HCT116 (cell line): ENCODE measurements around the gene TRIM38.

ENCODE experiments used
- CTCF ChIP-seq, 3 experiments: fragments of 200-600 bp in 1 of 3; sonication (generic) in 1 of 3; IDR thresholded peaks in 2 of 3; conservative IDR thresholded peaks in 1 of 3; 2 replicates each; pipeline ENCODE4 v1.5.1; 2012 to 2017; ENCODE audit warnings: low read depth in 2 of 3, low read length in 2 of 3, antibody characterized with exemption in 1 of 3, borderline replicate concordance in 1 of 3, control low read depth in 1 of 3, mild to moderate bottlenecking in 1 of 3, mixed read lengths in 1 of 3, mixed run types in 1 of 3, moderate library complexity in 1 of 3; ENCODE audit not compliant: insufficient read depth in 1 of 3
- POLR2A ChIP-seq: IDR thresholded peaks from 2 replicates; pipeline ENCODE4 v1.7.0; 2011; ENCODE audit warnings: borderline replicate concordance; ENCODE audit not compliant: insufficient read depth, insufficient read length; ENCODE audit errors: extremely low read depth
- POLR2AphosphoS5 ChIP-seq: IDR thresholded peaks from 2 replicates; pipeline ENCODE4 v1.6.1; 2011; ENCODE audit warnings: mild to moderate bottlenecking, low read depth, low read length, moderate library complexity
- RAD21 ChIP-seq: IDR thresholded peaks from 2 replicates; pipeline ENCODE4 v1.6.1; 2012; ENCODE audit warnings: low read depth, mild to moderate bottlenecking

DNA sequence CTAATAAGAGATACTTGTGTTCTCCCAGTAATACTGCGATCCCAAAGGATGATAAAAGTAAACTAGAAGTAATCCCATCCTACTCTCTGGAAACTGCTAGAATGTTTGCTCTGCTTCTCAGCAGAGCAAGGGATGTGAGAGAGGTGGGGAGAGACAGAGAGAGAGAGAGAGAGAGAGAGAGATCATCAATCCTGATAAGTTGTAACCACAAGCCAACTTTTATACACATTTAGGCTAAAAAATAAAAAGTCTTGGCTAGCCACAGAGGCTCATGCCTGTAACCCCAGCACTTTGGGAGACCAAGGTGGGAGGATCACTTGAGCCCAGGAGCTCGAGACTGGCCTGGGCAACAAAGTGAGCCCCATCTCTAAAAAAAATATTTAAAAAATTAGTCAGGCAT lies 16.0 kb upstream of the TRIM38 start:
- TF ChIP-seq POLR2AphosphoS5: no peak
- no peak for TF ChIP-seq RAD21
- TF ChIP-seq CTCF (IDR thresholded peaks at IDR 0.05 in 2 of 3, conservative IDR thresholded peaks at IDR 0.05 in 1 of 3; ENCODE audit: borderline replicate concordance in 1 of 3, insufficient read depth in 1 of 3, low read depth in 2 of 3, low read length in 2 of 3): no peak
- TF ChIP-seq POLR2A: no peak
